A549 (cell line): ENCODE data around the gene PTTG2. TPM values are rescaled to one million over a fixed set of nuclear protein-coding genes. Genes with fewer than 3 reads are reported as not detected.

Experiments used
- ATAC-seq, 2 experiments: fragments of 200-7000 bp in 1 of 2; fragments of >200 bp in 1 of 2; cut with Nextera tagmentation in 1 of 2; cut with Tn5 transposase in 1 of 2; 3 replicates each; pipeline versions ENCODE4 v1.8.0 to v1.9.1; 2018 to 2020; ENCODE audit warnings: mild to moderate bottlenecking in 1 of 2, moderate library complexity in 1 of 2
- CTCF ChIA-PET: fragments of 300-600 bp; sonication (Branson Sonifier 250); formaldehyde crosslinking; extraction: SDS; loops from one replicate; lab custom pipeline; 2021; ENCODE audit warnings: antibody characterized with exemption, inconsistent platforms; lab: Yijun Ruan, JAX
- POLR2A ChIA-PET: fragments of 350-600 bp; formaldehyde crosslinking; extraction: SDS; loops from one replicate; lab custom pipeline; 2021; ENCODE audit warnings: antibody characterized with exemption, inconsistent platforms; lab: Yijun Ruan, JAX
- DNase-seq, 2 experiments: peaks; one replicate each; pipeline versions ENCODE4 v3.0.0 to v3.0.0-alpha.2; 2011 to 2016; ENCODE audit warnings: low read depth in 1 of 2, low spot score in 1 of 2
- FAIRE-seq: peaks from 2 replicates; lab custom pipeline; 2011; peaks lifted over from hg19 to GRCh38; lab: Jason Lieb, UNC
- H3K27ac ChIP-seq, 2 experiments: fragments of >200 bp; sonication (Bioruptor Twin); formaldehyde crosslinking; 3 replicates each; pipeline ENCODE4 v1.5.1; 2016 to 2017
- H3K4me1 ChIP-seq: fragments of >200 bp; sonication (Bioruptor Twin); formaldehyde crosslinking; 3 replicates; pipeline ENCODE4 v1.6.1; 2016
- H3K4me2 ChIP-seq: fragments of >200 bp; sonication (Bioruptor Twin); formaldehyde crosslinking; 3 replicates; pipeline ENCODE4 v1.6.1; 2016
- H3K4me3 ChIP-seq: fragments of >200 bp; sonication (Bioruptor Twin); formaldehyde crosslinking; 3 replicates; pipeline ENCODE4 v1.5.1; 2016
- H3K9me3 ChIP-seq: fragments of >200 bp; sonication (Bioruptor Twin); formaldehyde crosslinking; 3 replicates; pipeline ENCODE4 v1.6.1; 2016
- FOSB ChIP-seq: fragments of 250-450 bp; sonication (Bioruptor Pico); IDR thresholded peaks from 2 replicates; pipeline ENCODE4 v1.5.0; 2020; ENCODE audit warnings: mild to moderate bottlenecking, moderate library complexity
- HMGXB4 ChIP-seq: fragments of 250-450 bp; sonication (Bioruptor Pico); IDR thresholded peaks from 2 replicates; pipeline ENCODE4 v1.5.0; 2021; ENCODE audit warnings: mild to moderate bottlenecking, moderate library complexity, borderline replicate concordance
- HOXA7 ChIP-seq: fragments of 250-450 bp; sonication (Bioruptor Pico); IDR thresholded peaks from 2 replicates; pipeline ENCODE4 v1.5.0; 2020; ENCODE audit warnings: mild to moderate bottlenecking, moderate library complexity
- MAX ChIP-seq: IDR thresholded peaks from 2 replicates; pipeline ENCODE4 v1.6.1; 2012
- NFE2L2 ChIP-seq: fragments of 150-350 bp; conservative IDR thresholded peaks from 2 replicates; pipeline ENCODE4 v1.6.1; 2014; ENCODE audit warnings: low read length
- POLR2A ChIP-seq: IDR thresholded peaks from 2 replicates; pipeline ENCODE4 v1.6.1; 2012; ENCODE audit warnings: mild to moderate bottlenecking, low read length
- REST ChIP-seq: fragments of 200-600 bp; sonication (generic); IDR thresholded peaks from 2 replicates; pipeline ENCODE4 v1.6.1; 2016; ENCODE audit warnings: antibody characterized with exemption, mild to moderate bottlenecking, moderate library complexity
- RNF2 ChIP-seq: fragments of 200-600 bp; sonication (generic); IDR thresholded peaks from 2 replicates; pipeline ENCODE4 v1.6.1; 2016; ENCODE audit warnings: low read depth, mild to moderate bottlenecking, antibody characterized with exemption, moderate library complexity, borderline replicate concordance
- SMC3 ChIP-seq: fragments of >200 bp; sonication (Bioruptor Twin); formaldehyde crosslinking; IDR thresholded peaks from 3 replicates; pipeline ENCODE4 v1.6.1; 2018; ENCODE audit warnings: inconsistent platforms
- TFCP2L1 ChIP-seq: fragments of 250-450 bp; sonication (Bioruptor Pico); IDR thresholded peaks from 2 replicates; pipeline ENCODE4 v1.5.0; 2021; ENCODE audit warnings: mild to moderate bottlenecking
- ZFP36 ChIP-seq: fragments of 450-650 bp; IDR thresholded peaks from 2 replicates; pipeline ENCODE4 v1.6.1; 2014; ENCODE audit warnings: borderline replicate concordance; ENCODE audit not compliant: partially characterized antibody
- WGBS: methylation state at CpG from one replicate; pipeline ENCODE4 v1.1.6; 2017; ENCODE audit errors: missing lambda C conversion rate; 5-methylcytosine and 5-hydroxymethylcytosine counted together
- polyA plus RNA-seq, 4 experiments: library from polyadenylated mRNA; depleted of rRNA in 3 of 4; stranded (reverse); fragments of >200 nt; fragmentation: RNase III in 1 of 4; extraction: RNeasy Plus Mini Kit Qiagen cat#74134 plus additional on column Dnase treatment in 1 of 4; gene quantifications; 2 replicates in 3 of 4; 3 replicates in 1 of 4; pipeline ENCODE4 v1.2.3, GENCODE V29; 2011 to 2017

Gene PTTG2
- polyA plus RNA-seq, 2 of the 4 experiments (the other 2 are of a cell fraction) = not detected

DNA sequence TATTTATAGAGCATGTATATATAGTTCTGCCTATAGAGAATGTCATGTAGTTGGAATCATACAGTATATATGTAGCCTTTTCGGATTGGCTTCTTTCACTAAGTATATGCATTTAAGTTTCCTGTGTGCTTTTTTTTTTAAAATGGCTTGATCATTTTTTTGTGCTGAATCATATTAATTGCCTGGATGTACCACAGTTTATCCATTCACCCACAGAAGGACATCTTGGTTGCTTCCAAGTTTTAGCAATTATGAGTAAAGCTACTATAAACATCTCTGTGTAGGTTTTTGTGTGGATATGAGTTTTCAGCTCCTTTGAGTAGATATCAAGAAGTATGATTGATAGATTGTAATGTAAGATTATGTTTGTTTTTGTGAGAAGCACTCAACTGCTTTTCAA, 23.8 kb downstream of the PTTG2 start:
- no peaks in the 10 kb centered on the region for H3K9me3 ChIP-seq
- no peak overlapping the region for H3K4me2 ChIP-seq
- ATAC-seq = no peak
- peaks cover 10% of the 10 kb centered on the region; the same call in 2 of the 3 replicates for H3K4me1 ChIP-seq
- H3K4me3 ChIP-seq = no peak overlapping the region
- no peak for DNase-seq
- 92% methylated on average over 1 of the region's 1 CpG for WGBS
- ChIA-PET POLR2A (no interaction called here), CTCF (no interaction called here)
- FAIRE-seq = no peak
- TF ChIP-seq REST = no peak
- TF ChIP-seq MAX = no peak
- H3K27ac ChIP-seq = no peak overlapping the region

- POLR2A ChIA-PET = no interaction called here
- DNase-seq = no peak
- CTCF ChIA-PET = no interaction called here
- 88% methylated on average over 3 of the region's 3 CpGs for WGBS
- Histone ChIP-seq H3K4me3 (no peak overlapping the region), H3K4me2 (no peak overlapping the region), H3K27ac (no peak overlapping the region), H3K4me1 (peaks cover 10% of the 10 kb centered on the region; the same call in 2 of the 3 replicates), H3K9me3 (no peaks in the 10 kb centered on the region)
- FAIRE-seq = no peak
- TF ChIP-seq SMC3 (no peak), FOSB (CRISPR knock-in tag) (no peak), REST (no peak)
- no peak for ATAC-seq
These were observed 25.6 kb downstream of the PTTG2 start for GRCh38 chr4:37985730-37986275.

DNA sequence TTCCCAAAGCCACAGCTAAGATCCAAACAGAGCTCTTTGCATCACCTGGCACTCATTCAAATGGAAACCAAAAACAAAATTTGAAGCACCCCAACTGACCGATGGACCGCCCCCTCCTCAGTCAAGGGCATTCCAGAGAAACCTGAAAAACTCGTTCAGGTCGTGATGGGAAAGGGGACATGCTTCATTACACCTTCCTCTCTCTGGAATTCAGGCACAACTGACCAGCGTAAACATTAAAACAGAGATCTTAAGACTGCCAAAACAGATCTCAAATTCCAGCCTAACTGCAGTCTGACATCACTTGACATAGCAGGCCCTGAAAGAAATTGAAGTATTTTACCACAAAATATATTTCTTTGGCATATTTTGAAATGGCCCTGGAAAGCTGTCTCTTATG, 28.5 kb downstream of the PTTG2 start:
- ChIA-PET CTCF (no interaction called here), POLR2A (no interaction called here)
- no peaks in the 10 kb centered on the region for H3K9me3 ChIP-seq
- H3K4me3 ChIP-seq = no peak overlapping the region
- no peaks in the 10 kb centered on the region for H3K4me1 ChIP-seq
- TF ChIP-seq HMGXB4 (no peak), MAX (no peak), TFCP2L1 (no peak), NFE2L2 (no peak), FOSB (CRISPR knock-in tag) (no peak), POLR2A (no peak), ZFP36 (no peak), HOXA7 (CRISPR knock-in tag) (no peak), SMC3 (no peak), RNF2 (no peak)
- DNase-seq (no peak), ATAC-seq (no peak), FAIRE-seq (no peak)
- WGBS = 91% methylated on average over 5 of the region's 5 CpGs
- no peak overlapping the region for H3K4me2 ChIP-seq
- H3K27ac ChIP-seq = no peak overlapping the region
